K562 (cell line): Measurements from ENCODE around the gene TMEM164.

Source experiments
- ATF2 ChIP-seq: sonication (generic); formaldehyde crosslinking; IDR thresholded peaks from 2 replicates; pipeline ENCODE4 v1.8.1; 2022; ENCODE audit warnings: missing genetic modification reagents
- CC2D1A ChIP-seq: fragments of 450-650 bp; IDR thresholded peaks from 2 replicates; pipeline ENCODE4 v1.6.1; 2017; ENCODE audit warnings: mild to moderate bottlenecking
- CTCF ChIP-seq, 3 experiments: IDR thresholded peaks in 2 of 3; conservative IDR thresholded peaks in 1 of 3; 2 replicates each; pipeline ENCODE4 v1.5.1; 2011 to 2012; ENCODE audit warnings: low read length in 3 of 3, mild to moderate bottlenecking in 3 of 3, control low read depth in 2 of 3, improper control_type of control experiment in 1 of 3, inconsistent platforms in 1 of 3, low read depth in 1 of 3, mixed read lengths in 1 of 3, moderate library complexity in 1 of 3; ENCODE audit not compliant: insufficient read depth in 2 of 3
- ELF1 ChIP-seq: fragments of 200-800 bp; sonication (Bioruptor generic); IDR thresholded peaks from 2 replicates; pipeline ENCODE4 v1.6.1; 2016; ENCODE audit warnings: missing genetic modification characterization, missing compliant biosample characterization
- EZH2 ChIP-seq: IDR thresholded peaks from 2 replicates; pipeline ENCODE4 v1.6.1; 2012; ENCODE audit warnings: low read depth, mild to moderate bottlenecking, inconsistent platforms, low read length, borderline replicate concordance
- JUND ChIP-seq, 2 experiments: IDR thresholded peaks; 2 replicates in 1 of 2; 3 replicates in 1 of 2; pipeline ENCODE4 v1.6.1; 2011; ENCODE audit warnings: borderline replicate concordance in 2 of 2, low read depth in 2 of 2, low read length in 2 of 2, improper control_type of control experiment in 1 of 2, missing biosample characterization in 1 of 2, missing genetic modification characterization in 1 of 2, missing genetic modification reagents in 1 of 2
- MCM7 ChIP-seq, 2 experiments: fragments of 450-650 bp; IDR thresholded peaks; 2 replicates each; pipeline ENCODE4 v1.6.1; 2016 to 2018
- SPI1 ChIP-seq: IDR thresholded peaks from 2 replicates; pipeline ENCODE4 v1.6.1; 2011; ENCODE audit warnings: low read depth, low read length, control low read depth, borderline replicate concordance
- ZNF134 ChIP-seq: fragments of 250-450 bp; sonication (Bioruptor Pico); conservative IDR thresholded peaks from 2 replicates; pipeline ENCODE4 v1.4.0; 2020
- ZNF146 ChIP-seq: IDR thresholded peaks from one replicate; pipeline ENCODE4 v1.6.1; 2018; ENCODE audit warnings: missing compliant biosample characterization; ENCODE audit not compliant: unreplicated experiment

GRCh38 chrX:110188701-110189558, 186.0 kb downstream of the TMEM164 start:
- TF ChIP-seq SPI1 (no peak), MCM7 (IDR thresholded peaks at IDR 0.05) (no peak), ATF2 (no peak), ZNF134 (CRISPR knock-in tag) (no peak), EZH2 (no peak), CC2D1A (no peak), CTCF (IDR thresholded peaks at IDR 0.05 in 2 of 3, conservative IDR thresholded peaks at IDR 0.05 in 1 of 3; ENCODE audit: insufficient read depth in 2 of 3, low read depth in 1 of 3, low read length in 3 of 3) (no peak), JUND (IDR thresholded peaks at IDR 0.05; ENCODE audit: borderline replicate concordance, low read depth, low read length) (no peak), JUND (tag; IDR thresholded peaks at IDR 0.05; ENCODE audit: borderline replicate concordance, low read depth, low read length) (no peak), ZNF146 (CRISPR knock-in tag) (no peak), ELF1 (tag) (no peak)
